Endothelial cell of umbilical vein (primary cell): ENCODE data around the gene TM4SF4. TPM values are rescaled to one million over a fixed set of nuclear protein-coding genes. Genes with fewer than 3 reads are reported as not detected.

Source experiments
- BruUV-seq: library from RNA; stranded (reverse); fragments of 400-500 nt; replicated peaks from 2 replicates; lab custom pipeline; 2021; lab: Mats Ljungman, UMichigan
- CTCF ChIA-PET: fragments of 300-600, 350-600 bp; sonication (Branson Sonifier 250); formaldehyde crosslinking; loops from one replicate; lab custom pipeline; 2021; ENCODE audit warnings: antibody characterized with exemption, inconsistent platforms; lab: Charles Lee
- POLR2A ChIA-PET: fragments of 300-600, 350-600 bp; sonication (Branson Sonifier 250); formaldehyde crosslinking; loops from one replicate; lab custom pipeline; 2021; ENCODE audit warnings: antibody characterized with exemption, inconsistent platforms; lab: Charles Lee
- DNase-seq: peaks from one replicate; pipeline ENCODE4 v3.0.0-alpha.2; 2011; ENCODE audit warnings: low read depth, low spot score
- FAIRE-seq: peaks from 2 replicates; lab custom pipeline; 2011; peaks lifted over from hg19 to GRCh38; lab: Jason Lieb, UNC
- H2AFZ ChIP-seq: 2 replicates; pipeline ENCODE4 v1.6.0; 2012; ENCODE audit warnings: low read depth, low read length, control low read depth, inconsistent platforms
- H3K27ac ChIP-seq: 2 replicates; pipeline ENCODE4 v1.5.1; 2011; ENCODE audit warnings: low read depth, mild to moderate bottlenecking, control low read depth, low read length, moderate library complexity; ENCODE audit not compliant: insufficient read depth
- H3K27me3 ChIP-seq, 2 experiments: 2 replicates each; pipeline versions ENCODE4 v1.6.0 to v1.6.1; 2011; ENCODE audit warnings: low read length in 2 of 2, mixed read lengths in 1 of 2; ENCODE audit not compliant: control insufficient read depth in 2 of 2, insufficient read depth in 2 of 2
- H3K36me3 ChIP-seq, 2 experiments: 2 replicates in 1 of 2; 3 replicates in 1 of 2; pipeline ENCODE4 v1.5.1; 2011; ENCODE audit warnings: low read length in 2 of 2, mild to moderate bottlenecking in 1 of 2, moderate library complexity in 1 of 2; ENCODE audit not compliant: control insufficient read depth in 2 of 2, insufficient read depth in 2 of 2; ENCODE audit errors: extremely low read depth in 1 of 2
- H3K4me1 ChIP-seq: 3 replicates; pipeline ENCODE4 v1.5.1; 2011; ENCODE audit warnings: mild to moderate bottlenecking, low read length; ENCODE audit not compliant: control insufficient read depth, insufficient read depth; ENCODE audit errors: extremely low read depth
- H3K4me2 ChIP-seq: 2 replicates; pipeline ENCODE4 v1.6.1; 2011; ENCODE audit warnings: low read length, control low read depth, mixed read lengths; ENCODE audit not compliant: insufficient read depth
- H3K4me3 ChIP-seq, 3 experiments: fragments of 200-600 bp in 1 of 3; sonication (generic), shearing (Covaris generic) in 1 of 3; replicated peaks in 1 of 3; 2 replicates each; pipeline ENCODE4 v1.5.1; 2011 to 2016; ENCODE audit warnings: control low read depth in 3 of 3, low read length in 3 of 3, mild to moderate bottlenecking in 2 of 3, inconsistent platforms in 1 of 3, low read depth in 1 of 3, moderate library complexity in 1 of 3; ENCODE audit not compliant: insufficient read depth in 1 of 3
- H3K79me2 ChIP-seq: 2 replicates; pipeline ENCODE4 v1.6.0; 2012; ENCODE audit warnings: low read length, inconsistent platforms; ENCODE audit not compliant: control insufficient read depth, insufficient read depth
- H3K9ac ChIP-seq: replicated peaks from 2 replicates; pipeline ENCODE3; 2011; ENCODE audit warnings: low read length, control low read depth; ENCODE audit not compliant: insufficient read depth; ENCODE audit errors: extremely low read depth
- H3K9me1 ChIP-seq: replicated peaks from 3 replicates; pipeline ENCODE4 v1.6.0; 2011; ENCODE audit warnings: mild to moderate bottlenecking, low read length; ENCODE audit not compliant: control insufficient read depth, insufficient read depth; ENCODE audit errors: extremely low read depth
- H3K9me3 ChIP-seq: replicated peaks from 2 replicates; pipeline ENCODE4 v1.5.1; 2012; ENCODE audit warnings: low read length, inconsistent platforms; ENCODE audit not compliant: control insufficient read depth, insufficient read depth
- H4K20me1 ChIP-seq: replicated peaks from 2 replicates; pipeline ENCODE3; 2011; ENCODE audit warnings: mild to moderate bottlenecking, low read length; ENCODE audit not compliant: control insufficient read depth, insufficient read depth; ENCODE audit errors: extremely low read depth
- CTCF ChIP-seq, 2 donors: IDR thresholded peaks; 1 replicate in 1 of 2; 2 replicates in 1 of 2; pipeline ENCODE4 v1.5.1; 2011; ENCODE audit warnings: low read length in 2 of 2, mild to moderate bottlenecking in 2 of 2, moderate library complexity in 2 of 2, control low read depth in 1 of 2, inconsistent platforms in 1 of 2, low read depth in 1 of 2; ENCODE audit not compliant: insufficient read depth in 1 of 2; ENCODE audit errors: extremely low read depth in 1 of 2
- EZH2 ChIP-seq: IDR thresholded peaks from 2 replicates; pipeline ENCODE4 v1.6.1; 2012; ENCODE audit warnings: borderline replicate concordance, low read depth, mild to moderate bottlenecking, moderate library complexity, low read length, inconsistent platforms; ENCODE audit not compliant: severe bottlenecking
- FOS ChIP-seq: IDR thresholded peaks from 2 replicates; pipeline ENCODE4 v1.6.1; 2011; ENCODE audit warnings: mild to moderate bottlenecking, low read length, moderate library complexity, borderline replicate concordance; ENCODE audit not compliant: insufficient read depth
- GATA2 ChIP-seq: IDR thresholded peaks from 2 replicates; pipeline ENCODE4 v1.7.0; 2011; ENCODE audit warnings: low read depth, mild to moderate bottlenecking, moderate library complexity, mixed read lengths, low read length; ENCODE audit not compliant: insufficient read length, insufficient read depth
- JUN ChIP-seq: IDR thresholded peaks from 2 replicates; pipeline ENCODE4 v1.6.1; 2011; ENCODE audit warnings: borderline replicate concordance, low read depth; ENCODE audit not compliant: insufficient read length, insufficient read depth
- MYC ChIP-seq: IDR thresholded peaks from one replicate; pipeline ENCODE4 v1.6.1; 2011; ENCODE audit warnings: mild to moderate bottlenecking, low read depth, low read length
- POLR2A ChIP-seq: IDR thresholded peaks from 2 replicates; pipeline ENCODE4 v1.6.1; 2012; ENCODE audit warnings: low read depth, mild to moderate bottlenecking, control low read depth, low read length
- POLR2AphosphoS5 ChIP-seq: IDR thresholded peaks from 2 replicates; pipeline ENCODE4 v1.6.1; 2012; ENCODE audit warnings: low read depth, mild to moderate bottlenecking, control low read depth, low read length, moderate library complexity; ENCODE audit not compliant: insufficient read depth
- dilution Hi-C: fragments of 300-500 bp; cut with MboI; formaldehyde crosslinking; loops from one replicate; pipeline ENCODE4 v1.15.0; 2019; ENCODE audit warnings: low sequenced_read_pairs; ENCODE audit not compliant: extremely low pct_ligation_motif_present
- intact Hi-C: fragments of 100-400 bp; cut with micrococcal nuclease; formaldehyde crosslinking; loops from one replicate; pipeline ENCODE4 v1.10.0; 2022
- polyA plus RNA-seq, 4 experiments: library from polyadenylated mRNA; depleted of rRNA in 3 of 4; stranded (reverse) in 3 of 4; unstranded in 1 of 4; fragments of >200 nt; gene quantifications; 2 replicates each; pipeline versions ENCODE4 v1.2.1 to v1.2.3, GENCODE V29; 2011 to 2012; ENCODE audit warnings: missing spikeins in 1 of 4
- total RNA-seq: library from RNA; stranded (reverse); gene quantifications from 2 replicates; pipeline ENCODE4 v1.2.3, GENCODE V29; 2021
- TF ChIP-seq, protein P1 (sequence below): IDR thresholded peaks from 2 replicates; pipeline ENCODE4 v1.6.1; 2011; ENCODE audit not compliant: insufficient read depth, insufficient read length

TM4SF4 gene
- total and polyA plus RNA-seq, 2 donors (not counting 3 experiments of a cell fraction or from before 2014, with no cell fraction given), result not detected

- ChIA-PET POLR2A (interaction anchor here (0.7 to 0.8 kb wide), 4 partner anchors 37 to 124 kb away, joined by 3 read pairs; no protein-coding TSS in a partner anchor), CTCF (interaction anchor here (1.0 to 1.1 kb wide), 2 partner anchors 9 to 56 kb away, joined by 3 to 5 read pairs; no protein-coding TSS in a partner anchor)
- peaks cover 79% of the 10 kb centered on the region for H3K4me1 ChIP-seq
These were observed 61.9 kb downstream of the TM4SF4 start for GRCh38 chr3:149536429-149536828.

More at GRCh38 chr3:149536429-149536828, 61.9 kb downstream of the TM4SF4 start:
- H3K9me1 ChIP-seq, result no peaks in the 10 kb centered on the region
- H3K9me3 ChIP-seq, result no peaks in the 10 kb centered on the region
- peak overlapping the region; percentile 13 for H3K4me2 ChIP-seq
- FAIRE-seq, result no peak
- no TSS peak for BruUV-seq
- no peak overlapping the region for H3K4me3 ChIP-seq
- peak overlapping the region; percentile 20 for H3K27ac ChIP-seq
- intact Hi-C loops, result no loop called here
- no peaks in the 10 kb centered on the region for H4K20me1 ChIP-seq
- peak overlapping the region; percentile 7 for H3K9ac ChIP-seq
- no peak for DNase-seq
- no peak overlapping the region for H2AFZ ChIP-seq
- peaks cover 92% of the 10 kb centered on the region for H3K79me2 ChIP-seq
- TF ChIP-seq FOS, result no peak
- TF ChIP-seq, protein P1, sequence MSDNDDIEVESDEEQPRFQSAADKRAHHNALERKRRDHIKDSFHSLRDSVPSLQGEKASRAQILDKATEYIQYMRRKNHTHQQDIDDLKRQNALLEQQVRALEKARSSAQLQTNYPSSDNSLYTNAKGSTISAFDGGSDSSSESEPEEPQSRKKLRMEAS, result no peak
- TF ChIP-seq JUN, result no peak
- TF ChIP-seq POLR2AphosphoS5, result no peak
- no peak for TF ChIP-seq POLR2A
- TF ChIP-seq MYC, result no peak
- no peak for TF ChIP-seq EZH2
- TF ChIP-seq GATA2, result no peak
- TF ChIP-seq CTCF (IDR thresholded peaks at IDR 0.05; ENCODE audit: extremely low read depth in 1 of 2, insufficient read depth in 1 of 2, low read depth in 1 of 2, low read length in 2 of 2), result no peak
- H3K36me3 ChIP-seq, result peaks cover 8 to 14% of the 10 kb centered on the region in 2 experiments
- no peaks in the 10 kb centered on the region for H3K27me3 ChIP-seq
- dilution Hi-C loops, result no loop called here
